ENCODE data around the gene ACADVL.

DNA sequence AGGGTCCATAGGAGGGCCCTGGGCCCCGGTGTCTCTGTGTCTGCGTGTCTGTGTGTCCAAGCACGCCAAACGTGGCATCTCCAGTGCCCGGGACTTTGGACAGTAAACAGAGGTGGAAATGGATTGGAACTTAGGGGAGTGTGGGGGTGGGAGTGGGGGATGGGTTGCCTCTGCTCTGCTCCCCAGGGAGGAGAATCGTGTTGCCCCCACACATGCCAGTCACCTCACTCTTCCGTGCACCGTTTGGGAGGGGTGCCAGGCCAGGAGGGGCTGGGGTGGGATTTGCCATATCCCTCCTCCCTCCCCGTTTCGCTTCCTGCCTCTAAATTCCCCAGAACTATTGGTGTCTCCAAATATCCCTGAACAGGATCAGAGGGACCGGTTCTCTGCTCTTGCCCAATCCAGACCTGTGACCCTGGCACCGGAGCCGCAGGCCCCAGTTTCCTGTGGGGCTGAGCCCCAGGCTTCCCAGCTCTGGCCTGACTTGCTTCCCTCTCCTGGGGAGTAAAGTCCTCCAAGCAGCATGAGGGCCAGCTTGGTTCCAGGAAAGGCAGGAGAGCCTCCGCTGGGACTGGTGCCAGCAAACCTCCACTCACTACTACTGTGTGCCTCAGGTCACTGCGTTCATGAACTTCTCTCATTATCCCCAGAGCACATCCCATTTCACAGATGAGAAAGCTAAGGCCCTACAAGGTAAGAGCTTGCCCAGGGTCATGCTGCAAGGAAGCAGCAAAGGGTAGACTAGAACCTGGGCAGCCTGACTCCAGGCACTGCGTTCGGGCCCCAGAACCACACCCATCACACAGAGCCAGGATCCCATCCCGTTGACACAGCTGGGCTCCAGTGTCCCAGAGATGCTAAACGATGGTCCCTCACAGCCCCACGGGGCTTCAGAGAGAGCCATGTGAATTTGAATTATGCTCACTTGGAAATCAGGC lies 40.2 kb upstream of the ACADVL start, which contains the start of gene ASGR1:
- TF ChIP-seq RCOR1 (IDR thresholded peaks at IDR 0.05; ENCODE audit: low read length) (no peak), TCF12 (IDR thresholded peaks at IDR 0.05) (no peak), JUND (IDR thresholded peaks at IDR 0.05) (no peak)
- TF ChIP-seq, protein P1, sequence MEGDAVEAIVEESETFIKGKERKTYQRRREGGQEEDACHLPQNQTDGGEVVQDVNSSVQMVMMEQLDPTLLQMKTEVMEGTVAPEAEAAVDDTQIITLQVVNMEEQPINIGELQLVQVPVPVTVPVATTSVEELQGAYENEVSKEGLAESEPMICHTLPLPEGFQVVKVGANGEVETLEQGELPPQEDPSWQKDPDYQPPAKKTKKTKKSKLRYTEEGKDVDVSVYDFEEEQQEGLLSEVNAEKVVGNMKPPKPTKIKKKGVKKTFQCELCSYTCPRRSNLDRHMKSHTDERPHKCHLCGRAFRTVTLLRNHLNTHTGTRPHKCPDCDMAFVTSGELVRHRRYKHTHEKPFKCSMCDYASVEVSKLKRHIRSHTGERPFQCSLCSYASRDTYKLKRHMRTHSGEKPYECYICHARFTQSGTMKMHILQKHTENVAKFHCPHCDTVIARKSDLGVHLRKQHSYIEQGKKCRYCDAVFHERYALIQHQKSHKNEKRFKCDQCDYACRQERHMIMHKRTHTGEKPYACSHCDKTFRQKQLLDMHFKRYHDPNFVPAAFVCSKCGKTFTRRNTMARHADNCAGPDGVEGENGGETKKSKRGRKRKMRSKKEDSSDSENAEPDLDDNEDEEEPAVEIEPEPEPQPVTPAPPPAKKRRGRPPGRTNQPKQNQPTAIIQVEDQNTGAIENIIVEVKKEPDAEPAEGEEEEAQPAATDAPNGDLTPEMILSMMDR (IDR thresholded peaks at IDR 0.05): no peak
- TF ChIP-seq, protein P2, sequence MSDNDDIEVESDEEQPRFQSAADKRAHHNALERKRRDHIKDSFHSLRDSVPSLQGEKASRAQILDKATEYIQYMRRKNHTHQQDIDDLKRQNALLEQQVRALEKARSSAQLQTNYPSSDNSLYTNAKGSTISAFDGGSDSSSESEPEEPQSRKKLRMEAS (IDR thresholded peaks at IDR 0.05; ENCODE audit: low read depth): no peak
